Activated CD4-positive, alpha-beta T cell treated with anti-CD3 and anti-CD28 coated beads for 4 hours (primary cell): ENCODE measurements around the gene GRN.
"Not testable (repeated sequence)": the region's sequence is repeated elsewhere in the genome, so short reads cannot be mapped to it uniquely, and the experiment has no call there.

ENCODE experiments used
- DNase-seq, 2 donors: peaks; one replicate each; pipeline ENCODE4 v3.0.0-alpha.2; 2020

GRN gene

DNA sequence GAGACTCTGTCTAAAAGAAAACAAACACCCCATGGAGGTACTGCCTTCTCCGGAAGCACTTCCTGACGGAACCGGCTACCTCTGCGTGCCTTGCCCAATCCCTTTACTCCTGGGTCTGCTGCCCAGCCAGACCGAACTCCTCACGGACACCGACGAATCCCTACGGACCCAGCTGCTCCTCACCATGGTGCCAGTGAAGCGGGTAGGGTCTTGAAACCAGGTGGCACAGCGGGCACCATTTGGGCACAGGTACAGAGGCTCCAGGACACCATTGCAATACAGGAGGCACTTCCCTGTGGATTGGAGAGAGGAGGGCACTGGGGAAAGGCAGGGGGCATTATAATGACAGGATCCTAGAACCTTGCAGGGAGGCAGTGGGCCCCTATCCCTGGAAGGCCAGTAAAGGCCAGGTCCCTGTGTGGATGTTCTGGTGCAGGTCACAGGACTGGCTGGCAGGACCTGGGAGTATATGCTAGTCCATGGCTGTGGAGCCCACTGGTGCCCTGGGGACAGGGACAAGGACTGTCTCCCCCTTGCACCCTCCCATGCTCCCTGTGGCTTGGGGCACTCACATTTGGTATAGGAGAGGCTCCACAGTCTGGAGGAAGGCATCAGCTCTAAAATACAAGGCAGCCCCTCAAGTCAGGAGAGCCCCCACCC is 22.7 kb upstream of the GRN start:
- no peak for DNase-seq

DNA sequence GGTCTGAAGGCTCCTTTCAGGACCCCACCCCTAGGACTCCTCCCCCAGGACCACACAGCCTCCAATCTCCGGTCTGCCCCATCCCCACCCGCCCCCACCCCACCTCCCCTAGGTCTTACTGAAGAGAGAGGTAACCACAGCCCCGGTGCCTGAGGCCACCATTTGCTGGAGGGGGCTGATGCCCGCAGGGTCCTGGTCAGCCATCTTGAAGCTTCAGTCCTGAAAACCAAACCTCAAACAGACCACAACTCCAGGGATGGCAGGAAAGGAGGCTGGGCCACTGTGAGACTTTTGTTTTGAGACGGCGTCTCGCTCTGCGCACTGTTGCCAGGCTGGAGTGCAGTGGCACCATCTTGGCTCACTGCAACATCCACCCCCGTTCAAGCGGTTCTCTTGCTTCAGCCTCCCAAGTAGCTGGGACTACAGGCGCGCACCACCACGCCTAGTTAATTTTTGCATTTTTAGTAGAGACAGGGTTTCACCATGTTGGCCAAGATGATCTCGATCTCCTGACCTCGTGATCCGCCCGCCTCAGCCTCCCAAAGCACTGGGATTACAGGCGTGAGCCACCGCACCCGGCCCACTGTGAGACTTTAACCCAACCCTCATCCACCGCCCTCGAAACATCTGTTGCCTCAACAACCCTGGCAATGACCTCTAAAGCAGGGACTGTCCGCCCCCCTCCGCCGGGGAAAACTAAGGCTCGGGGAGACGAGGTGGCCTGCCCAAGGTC is 21.6 kb upstream of the GRN start:
- no peak for DNase-seq

DNA sequence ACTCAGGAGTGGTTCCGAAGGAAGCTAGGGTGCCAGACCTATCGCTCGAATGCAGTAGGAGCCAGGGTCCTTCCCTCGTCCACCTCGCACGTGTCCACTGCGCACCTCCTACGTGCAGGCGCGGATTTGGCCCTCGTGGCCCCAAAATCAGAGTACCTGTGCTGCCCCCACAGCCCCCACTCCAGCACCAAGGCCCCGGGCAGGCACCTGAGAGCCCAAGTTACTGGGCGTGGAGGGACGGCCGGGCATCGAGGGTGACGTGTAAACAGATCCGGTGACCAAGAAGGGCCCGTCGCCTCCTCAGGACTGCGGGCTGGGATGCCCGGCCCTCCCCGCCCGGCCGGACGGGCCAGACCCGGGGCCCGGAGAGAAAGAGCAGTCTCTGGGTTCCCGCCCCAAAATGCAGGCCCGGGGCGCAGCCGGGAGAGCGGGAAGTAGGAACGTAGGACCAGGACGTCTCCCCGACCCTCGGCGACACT is 21.0 kb upstream of the GRN start:
- no peak for DNase-seq

DNA sequence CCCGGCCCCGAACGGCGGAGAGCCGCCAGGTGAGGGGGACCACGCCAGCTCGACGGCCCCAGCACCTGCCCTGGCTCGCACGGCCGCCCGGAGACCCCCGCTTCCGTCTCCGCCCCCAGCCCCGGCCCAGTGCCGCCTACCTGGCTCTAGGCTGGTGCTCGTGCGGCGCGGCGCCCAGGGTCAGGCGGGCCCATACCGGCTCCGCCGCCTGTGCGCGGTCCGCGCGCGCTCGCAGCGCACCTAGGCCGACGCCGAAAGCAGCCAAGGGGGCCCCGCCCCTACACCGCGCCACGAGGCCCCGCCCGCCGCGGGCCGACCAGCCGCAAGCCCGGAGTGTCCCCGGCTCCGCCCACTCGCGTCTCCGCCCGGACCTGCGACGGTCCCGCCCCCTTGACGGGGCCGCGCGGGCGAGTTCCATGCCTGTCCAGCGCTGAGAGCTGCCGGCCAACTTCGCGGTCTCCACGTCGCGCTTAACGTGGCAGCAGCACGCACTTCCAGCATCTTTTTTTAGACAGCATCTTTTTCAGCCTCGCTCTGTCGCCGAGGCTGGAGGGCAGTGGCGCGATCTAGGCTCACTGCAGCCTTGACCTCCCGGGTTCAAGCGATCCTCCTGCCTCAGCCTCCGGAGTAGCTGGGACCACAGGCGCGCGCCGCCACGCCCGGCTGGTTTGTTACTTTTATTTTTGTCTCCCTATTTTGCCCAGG is 20.4 kb upstream of the GRN start, which contains the start of gene SLC25A39:
Gene SLC25A39, minus strand, starts transcription at position 253 of the 705 bp plus-strand sequence. CDS start 1,261 bp downstream, outside the sequence.
- peak; percentile 93 to 95 for DNase-seq

DNA sequence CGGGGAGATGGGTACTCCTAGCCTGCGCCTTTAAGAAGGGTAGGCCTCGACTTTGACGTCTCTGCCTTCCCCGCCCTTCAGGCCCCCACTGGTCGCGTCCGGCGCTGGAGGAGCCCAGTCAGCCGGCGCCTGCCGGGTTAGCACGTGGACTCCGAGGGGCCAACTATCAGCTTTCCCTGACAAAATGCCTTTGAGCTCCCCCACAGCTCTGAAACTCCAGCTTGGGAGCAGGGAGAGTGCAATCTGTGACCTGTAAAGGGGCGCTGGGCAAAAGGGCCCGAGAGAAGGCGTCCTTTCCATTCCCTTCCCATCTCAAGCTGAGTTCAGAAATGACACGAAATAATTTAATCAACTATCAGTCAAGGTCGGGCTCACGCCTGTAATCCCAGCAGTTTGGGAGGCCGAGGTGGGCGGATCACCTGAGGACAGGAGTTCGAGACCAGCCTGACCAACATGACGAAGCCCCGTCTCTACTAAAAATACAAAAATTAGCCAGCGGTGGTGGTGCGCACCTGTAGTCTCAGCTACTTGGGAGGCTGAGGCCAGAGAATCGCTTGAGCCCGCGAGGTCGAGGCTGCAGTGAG is 18.1 kb upstream of the GRN start:
- peak; percentile 91 to 94 for DNase-seq

DNA sequence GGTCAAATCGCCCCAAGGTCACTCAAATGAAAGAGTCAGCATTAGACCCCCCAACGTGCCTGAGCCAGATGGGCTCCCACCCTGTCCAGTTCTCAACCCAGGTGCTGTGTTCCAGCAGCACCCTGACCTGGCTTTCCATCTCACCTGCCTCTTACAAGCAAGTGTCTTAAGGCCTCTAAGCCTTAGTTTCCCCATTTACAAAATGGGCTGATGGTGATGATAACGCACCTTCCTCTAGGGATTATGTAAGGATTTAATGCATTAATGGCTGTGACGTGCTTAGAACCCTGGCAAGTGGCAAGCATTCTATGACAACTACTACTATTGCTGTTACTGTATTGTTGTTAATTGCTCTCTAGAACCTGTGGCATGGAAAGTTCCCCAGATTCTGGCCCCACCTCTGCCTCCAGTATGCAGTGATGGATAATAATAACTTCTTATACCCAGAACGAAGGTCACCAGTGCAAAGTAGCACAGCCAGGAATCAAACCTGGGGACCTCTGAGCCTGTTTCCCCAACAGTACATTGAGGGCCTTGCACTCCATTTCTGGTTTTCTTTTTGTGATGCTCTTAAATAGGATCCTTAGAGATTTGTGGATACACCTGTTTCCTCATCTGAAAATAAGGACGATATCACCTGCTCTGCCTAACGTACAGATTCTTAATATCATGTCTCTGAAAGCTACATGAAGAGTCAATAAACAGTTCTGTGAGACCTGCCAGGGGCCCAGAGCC is 17.2 kb upstream of the GRN start:
- DNase-seq, result no peak

DNA sequence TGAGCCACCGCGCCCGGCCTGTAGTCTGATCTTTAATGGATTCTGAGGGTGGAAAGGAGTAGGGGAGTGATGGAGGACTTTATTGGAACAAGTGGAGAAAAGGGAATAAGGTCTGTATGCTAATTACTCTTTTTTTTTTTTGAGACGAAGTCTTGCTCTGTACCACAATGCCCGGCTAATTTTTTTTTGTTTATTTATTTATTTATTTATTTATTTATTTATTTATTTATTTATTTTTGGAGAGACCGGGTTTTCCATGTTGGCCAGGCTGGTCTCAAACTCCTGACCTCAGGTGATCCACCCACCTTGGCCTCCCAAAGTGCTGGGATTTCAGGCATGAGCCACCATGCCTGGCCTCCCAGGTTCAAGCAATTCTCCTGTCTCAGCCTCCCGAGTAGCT is 15.6 kb upstream of the GRN start:
- DNase-seq, result not testable (repeated sequence)

DNA sequence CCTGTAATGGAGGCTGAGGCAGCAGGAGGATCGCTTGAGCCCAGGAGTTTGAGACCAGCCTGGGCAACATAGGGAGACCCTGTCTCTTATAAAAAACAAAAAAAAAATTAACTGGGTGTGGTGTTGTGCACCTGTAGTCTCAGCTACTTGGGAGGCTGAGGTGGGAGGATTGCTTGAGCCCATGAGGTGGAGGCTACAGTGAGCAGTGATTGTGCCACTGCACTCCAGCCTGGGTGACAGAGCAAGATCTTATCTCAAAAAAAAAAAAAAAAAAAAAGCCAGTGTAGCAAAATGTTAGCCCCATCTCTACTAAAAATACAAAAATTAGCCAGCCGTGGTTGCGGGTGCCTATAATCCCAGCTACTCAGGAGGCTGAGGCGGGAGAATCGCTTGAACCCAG is 14.8 kb upstream of the GRN start:
- DNase-seq, result not testable (repeated sequence)

DNA sequence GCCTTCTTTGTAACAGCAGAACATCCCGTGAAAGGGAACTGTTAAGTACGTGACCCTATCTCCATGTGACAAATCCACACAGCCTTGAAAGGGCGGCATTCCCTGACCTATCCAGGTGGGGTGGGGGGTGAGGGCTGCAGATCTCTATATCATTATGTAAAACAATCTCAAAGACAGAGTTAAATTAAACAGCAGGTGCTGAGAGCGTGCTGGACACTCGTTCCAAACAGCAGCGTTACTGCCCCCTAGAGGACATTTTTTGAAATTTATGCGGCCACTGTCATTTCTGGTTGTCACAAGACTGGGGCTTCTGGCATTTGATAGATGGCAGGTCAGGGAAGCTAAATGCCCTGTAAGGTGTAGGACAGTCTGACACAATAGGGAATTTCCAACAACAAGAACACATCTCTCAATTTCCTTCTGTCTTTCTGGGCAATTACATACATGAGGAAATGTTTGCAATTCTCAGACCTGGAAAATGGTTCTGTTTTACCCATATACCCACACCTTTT is 13.8 kb upstream of the GRN start:
- peak; percentile 61 to 76 for DNase-seq

DNA sequence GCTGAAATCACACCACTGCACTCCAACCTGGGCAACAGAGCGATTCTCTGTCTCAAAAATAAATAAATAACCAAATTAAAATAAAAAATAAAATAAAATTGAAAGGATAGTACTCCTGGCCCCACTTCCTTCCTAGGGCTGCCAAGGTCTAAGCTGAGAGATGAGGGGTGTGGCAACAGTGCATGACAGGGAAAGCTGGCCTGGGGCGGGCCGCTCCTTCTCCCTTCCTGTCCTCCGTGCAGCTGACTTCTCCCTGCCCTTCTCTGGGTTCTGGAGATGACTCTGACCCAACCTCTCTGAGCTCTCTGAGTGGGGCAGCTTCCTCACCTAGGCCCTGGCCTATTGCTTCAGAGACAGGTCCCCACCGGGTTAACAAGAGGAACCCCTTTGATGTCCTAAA is 11.7 kb upstream of the GRN start:
- DNase-seq, result no peak

DNA sequence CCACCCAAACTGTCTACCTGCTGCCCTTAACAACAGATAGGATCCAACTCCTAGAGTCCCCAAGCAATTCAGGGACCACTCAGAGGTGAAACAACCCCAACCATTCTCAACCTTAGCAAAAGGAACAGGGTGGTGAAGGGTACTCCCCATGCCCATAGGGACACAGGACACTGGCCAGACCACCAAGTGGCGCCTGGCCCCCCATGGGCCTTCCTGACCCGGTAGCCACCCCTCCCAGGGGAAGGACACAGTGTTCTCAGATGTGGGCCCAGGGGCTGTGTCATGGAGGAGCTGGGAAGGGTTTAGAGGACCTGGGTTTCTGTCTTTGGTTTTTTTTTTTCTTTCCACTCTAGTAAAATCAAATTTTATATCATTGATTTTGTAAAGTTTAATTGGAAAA is 10.8 kb upstream of the GRN start:
- no peak for DNase-seq

DNA sequence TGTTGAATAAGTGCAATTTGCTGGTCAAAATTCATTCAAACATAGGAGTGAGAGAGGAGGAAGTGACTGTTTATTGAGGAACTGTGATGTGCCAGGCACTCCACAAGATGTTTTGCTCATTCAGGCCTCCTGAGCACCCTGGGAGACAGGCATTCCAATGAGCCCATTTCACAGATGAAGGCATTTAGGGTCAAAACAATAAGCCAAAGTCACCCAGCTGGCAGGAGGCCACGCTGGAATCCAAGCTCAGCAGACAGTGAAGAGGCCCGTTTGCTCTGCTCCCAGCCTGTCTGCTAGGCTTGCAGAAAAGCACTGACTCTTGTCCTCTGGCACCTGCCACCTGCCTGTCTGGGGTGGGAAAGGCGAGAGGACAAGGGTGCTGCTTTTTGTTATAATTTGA is 10.4 kb upstream of the GRN start:
- DNase-seq, result no peak

DNA sequence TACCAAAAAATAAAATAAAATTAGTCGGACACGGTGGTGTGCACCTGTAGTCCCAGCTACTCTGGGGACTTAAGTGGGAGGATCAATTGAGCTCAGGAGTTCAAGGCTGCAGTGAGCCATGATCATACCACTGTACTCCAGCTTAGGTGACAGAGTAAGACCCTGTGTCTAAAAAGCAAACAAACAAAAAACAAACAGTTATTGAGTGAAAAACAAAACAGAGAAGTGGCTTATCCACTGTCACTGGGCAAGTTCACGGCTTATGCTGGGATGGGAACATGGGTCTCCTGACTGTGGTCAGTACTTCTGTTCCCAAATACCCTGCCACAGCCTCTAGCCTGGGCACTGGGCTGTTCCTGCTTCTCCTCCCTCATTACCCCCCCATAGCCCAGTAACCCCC is 9.5 kb upstream of the GRN start:
- DNase-seq, result no peak

DNA sequence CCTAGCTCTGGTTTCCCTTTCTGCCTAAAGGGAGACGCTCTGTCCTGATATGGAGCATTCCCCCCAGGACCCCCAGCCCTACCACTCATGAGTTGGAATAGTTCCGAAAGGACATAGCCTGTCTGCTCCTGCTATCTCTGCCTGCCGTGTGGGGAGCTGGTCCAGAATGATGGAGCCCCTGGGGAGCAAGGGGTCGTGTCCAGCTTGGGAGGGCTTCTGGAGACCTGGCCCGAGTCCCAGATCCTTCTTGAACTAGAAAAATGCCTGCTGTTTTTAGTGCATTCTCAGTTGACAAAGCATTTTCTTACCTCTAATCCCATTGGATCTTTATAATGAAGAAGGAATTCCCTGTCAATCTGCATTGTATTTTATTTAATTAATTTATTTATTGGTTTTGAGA is 9.1 kb upstream of the GRN start:
- DNase-seq, result no peak

DNA sequence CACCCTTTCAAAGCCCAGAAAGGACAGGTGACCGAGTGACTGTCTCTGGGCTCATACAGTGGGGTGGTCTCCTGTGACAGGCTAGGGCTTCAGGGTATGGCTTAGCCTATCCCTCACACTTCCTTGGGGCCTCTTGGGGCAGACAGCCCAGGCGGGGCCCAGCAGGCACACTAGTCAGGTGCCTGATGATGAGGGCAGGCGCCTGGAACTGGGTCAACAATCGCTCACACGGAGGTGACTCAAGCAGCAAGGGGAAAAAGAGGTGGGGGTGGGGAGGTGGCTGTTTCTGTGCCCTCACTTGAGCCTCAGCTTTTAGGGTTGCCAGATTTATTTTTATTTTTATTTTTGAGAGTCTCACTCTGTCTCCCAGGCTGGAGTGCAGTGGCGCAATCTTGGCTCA is 6.4 kb upstream of the GRN start:
- no peak for DNase-seq

DNA sequence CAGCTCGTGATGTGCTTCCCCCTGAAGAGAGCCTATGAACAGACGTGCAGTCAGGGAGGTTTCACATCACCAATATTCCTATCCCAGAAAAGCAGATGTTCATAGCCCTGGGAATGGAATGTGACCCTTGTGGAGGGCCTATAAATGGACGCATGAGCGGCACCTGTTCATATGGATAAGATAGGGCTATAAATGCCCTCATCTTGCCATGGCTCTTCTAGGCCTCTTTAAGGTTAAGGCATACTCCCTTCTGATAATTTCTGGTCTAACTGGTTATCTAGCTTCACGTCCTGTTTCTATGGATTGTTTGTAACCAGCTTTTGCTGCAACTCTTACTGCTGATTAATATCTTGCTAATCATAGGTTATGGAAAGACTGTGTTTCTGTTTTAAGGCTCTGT is 4.5 kb upstream of the GRN start:
- not testable (repeated sequence) for DNase-seq

DNA sequence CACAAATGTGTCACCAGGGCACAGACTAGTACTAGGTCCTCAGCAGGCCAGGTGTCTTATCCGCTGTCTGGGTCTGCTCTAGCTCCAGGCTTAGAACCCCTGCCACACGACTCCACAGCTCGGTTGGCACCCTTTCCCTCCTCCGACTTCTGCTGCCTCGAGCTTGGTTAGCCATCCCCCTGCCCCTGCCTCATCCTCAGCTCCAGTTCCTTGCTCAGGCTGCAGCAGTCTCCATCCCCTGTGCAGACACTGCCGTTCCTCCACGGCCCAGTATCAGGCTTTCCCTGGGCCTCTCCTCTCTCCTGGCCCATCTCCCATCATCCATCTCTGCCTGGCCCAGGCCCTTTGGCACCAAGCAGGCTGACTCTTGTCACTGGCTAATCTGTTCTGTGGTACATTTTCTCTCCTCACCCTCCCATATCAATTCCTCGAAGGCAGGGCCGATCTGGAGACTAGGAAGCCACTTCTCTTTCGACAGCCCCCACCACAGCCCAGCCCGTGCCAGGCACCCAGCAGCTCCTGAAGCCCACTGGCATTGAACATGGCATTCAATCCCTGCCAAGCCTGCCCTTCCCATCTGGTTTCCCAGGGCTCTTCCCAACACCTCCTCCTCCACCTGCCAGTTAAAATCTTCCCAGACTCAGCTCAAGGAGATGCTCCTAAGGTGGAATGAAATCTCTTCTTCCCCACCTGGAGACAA is 1.4 kb upstream of the GRN start:
- no peak for DNase-seq

DNA sequence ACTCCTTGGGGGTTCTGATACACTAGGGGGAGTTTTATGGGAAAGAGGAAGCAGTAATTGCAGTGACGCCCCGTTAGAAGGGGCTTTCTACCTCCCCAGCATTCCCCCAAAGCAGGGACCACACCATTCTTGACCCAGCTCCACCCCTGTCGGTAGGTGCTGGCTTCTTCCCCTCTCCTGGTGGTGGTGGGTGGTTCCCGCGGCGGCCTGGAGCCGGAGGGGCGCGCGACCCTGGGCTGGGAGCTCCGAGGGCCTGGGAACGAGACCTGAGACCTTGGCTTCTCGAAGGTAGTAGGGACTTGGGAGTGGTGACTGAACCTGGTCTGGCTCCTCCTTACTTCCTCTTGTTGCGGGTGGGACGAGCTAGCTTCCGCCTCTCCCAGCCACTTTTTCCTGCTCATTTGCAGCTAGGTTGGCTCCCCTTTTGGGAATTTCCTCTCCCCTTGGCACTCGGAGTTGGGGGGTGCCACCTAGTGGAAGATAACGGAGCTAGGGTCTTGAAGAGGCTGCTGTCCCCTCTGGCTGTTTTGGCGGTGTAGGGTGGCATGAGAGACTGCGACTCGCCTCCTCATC is 438 bp downstream of the GRN start:
- peak; percentile 39 to 46 for DNase-seq

DNA sequence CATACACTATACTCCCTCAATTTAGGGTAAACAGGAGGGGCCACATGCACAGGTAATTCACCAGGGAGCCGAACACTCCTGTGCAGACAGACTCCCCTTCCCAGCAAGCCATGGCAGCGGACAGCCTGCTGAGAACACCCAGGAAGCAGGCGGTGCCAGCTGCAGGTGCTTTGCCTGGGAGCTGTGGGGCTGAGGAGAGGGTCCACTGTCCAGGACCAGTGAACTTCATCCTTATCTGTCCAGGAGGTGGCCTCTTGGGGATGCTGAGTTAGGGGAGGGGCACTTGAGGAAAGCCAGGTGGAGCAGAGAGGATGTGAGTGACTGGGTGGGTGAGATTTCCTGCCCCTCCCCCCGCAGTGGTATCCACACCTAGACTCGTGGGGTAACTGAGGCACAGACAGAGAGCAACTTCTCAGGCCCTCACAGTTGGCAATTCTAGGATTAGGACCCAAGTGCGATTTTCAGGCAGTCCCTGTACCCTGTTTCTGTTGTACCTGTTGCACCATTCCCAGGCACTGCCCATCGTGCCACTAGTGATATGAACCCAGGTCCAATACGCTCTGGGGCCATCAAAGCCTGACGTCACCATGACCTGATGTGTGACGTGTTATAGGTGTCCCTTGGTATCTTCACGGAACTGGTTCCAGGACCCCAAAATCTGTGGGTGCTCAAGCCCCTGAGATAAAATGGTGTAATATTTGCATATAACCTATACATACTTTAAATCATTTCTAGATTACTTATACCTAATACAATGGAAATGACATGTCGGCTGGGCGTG is 1.2 kb downstream of the GRN start:
- DNase-seq, result no peak

DNA sequence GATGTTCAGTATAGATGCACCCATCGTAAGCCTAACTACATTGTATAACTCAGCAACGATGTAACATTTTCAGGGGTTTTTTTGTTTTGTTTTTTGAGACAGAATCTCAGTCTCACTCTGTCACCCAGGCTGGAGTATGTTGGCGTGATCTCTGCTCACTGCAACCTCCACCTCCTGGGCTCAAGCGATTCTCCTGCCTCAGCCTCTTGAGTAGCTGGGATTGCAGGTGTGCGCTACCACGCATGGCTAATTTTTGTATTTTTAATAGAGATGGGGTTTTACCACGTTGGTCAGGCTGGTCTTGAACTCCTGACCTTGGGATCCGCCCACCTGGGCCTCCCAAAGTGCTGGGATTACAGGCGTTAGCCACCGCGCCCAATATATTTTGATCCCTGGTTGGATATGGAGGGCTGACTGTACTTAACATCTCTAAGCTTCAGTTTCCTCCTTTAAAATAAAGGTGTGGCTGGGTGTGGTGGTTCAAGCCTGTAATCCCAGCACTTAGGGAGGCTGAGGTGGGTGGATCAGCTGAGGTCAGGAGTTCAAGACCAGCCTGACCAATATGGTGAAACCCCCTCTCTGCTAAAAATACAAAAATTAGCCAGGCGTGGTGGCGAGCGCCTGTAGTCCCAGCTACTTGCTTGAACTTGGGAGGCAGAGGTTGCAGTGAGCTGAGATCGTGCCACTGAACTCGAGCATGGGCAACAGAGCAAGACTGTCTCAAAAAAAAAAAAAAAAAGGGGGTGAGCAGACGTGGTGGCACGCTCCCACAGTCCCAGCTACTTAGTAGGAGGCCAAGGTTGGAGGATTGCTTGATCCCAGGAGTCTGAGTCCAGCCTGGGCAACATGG is 2.3 kb downstream of the GRN start:
- DNase-seq, result not testable (repeated sequence)
